Neural cell (in vitro differentiated cells): ENCODE data around the gene NR0B1. TPM values are rescaled to one million over a fixed set of nuclear protein-coding genes. Genes with fewer than 3 reads are reported as not detected.

Source experiments
- H2AFZ ChIP-seq: fragments of 200-600, 300-800 bp; sonication (generic), shearing (Covaris generic); 2 replicates; pipeline ENCODE4 v1.6.0; 2014; ENCODE audit warnings: low read depth, mild to moderate bottlenecking, antibody characterized with exemption, low read length, moderate library complexity
- H3F3A ChIP-seq: fragments of 200-600 bp; shearing (Covaris generic); 2 replicates; pipeline ENCODE4 v1.6.1; 2016; ENCODE audit warnings: mild to moderate bottlenecking, moderate library complexity, mixed read lengths, antibody characterized with exemption, low read length; ENCODE audit not compliant: insufficient read depth, poor library complexity, severe bottlenecking
- H3K27ac ChIP-seq: fragments of 200-600, 300-800 bp; sonication (generic), shearing (Covaris generic); 2 replicates; pipeline ENCODE4 v1.5.1; 2014; ENCODE audit warnings: mild to moderate bottlenecking, low read length, moderate library complexity
- H3K27me3 ChIP-seq: fragments of 300-800, 200-600 bp; sonication (generic), shearing (Covaris generic); 2 replicates; pipeline ENCODE4 v1.6.0; 2014; ENCODE audit warnings: mild to moderate bottlenecking, low read depth, low read length, moderate library complexity; ENCODE audit not compliant: insufficient read depth
- H3K36me3 ChIP-seq: fragments of 300-800, 200-600 bp; sonication (generic), shearing (Covaris generic); 2 replicates; pipeline ENCODE4 v1.5.1; 2014; ENCODE audit warnings: mild to moderate bottlenecking, antibody characterized with exemption, low read length, moderate library complexity; ENCODE audit not compliant: insufficient read depth
- H3K4me2 ChIP-seq: fragments of 300-800, 200-600 bp; sonication (generic), shearing (Covaris generic); 2 replicates; pipeline ENCODE4 v1.6.0; 2014; ENCODE audit warnings: mild to moderate bottlenecking, low read length
- H3K4me3 ChIP-seq: fragments of 300-800, 200-600 bp; sonication (generic), shearing (Covaris generic); 2 replicates; pipeline ENCODE4 v1.5.1; 2014; ENCODE audit warnings: mild to moderate bottlenecking, low read length, moderate library complexity
- H3K79me2 ChIP-seq: fragments of 200-600 bp; shearing (Covaris generic); replicated peaks from 2 replicates; pipeline ENCODE4 v1.6.0; 2014; ENCODE audit warnings: mild to moderate bottlenecking, low read length, moderate library complexity; ENCODE audit not compliant: insufficient read depth
- H3K9ac ChIP-seq: fragments of 300-800, 200-600 bp; sonication (generic), shearing (Covaris generic); 2 replicates; pipeline ENCODE4 v1.6.1; 2016; ENCODE audit warnings: mild to moderate bottlenecking, low read length, mixed read lengths
- H3K9me2 ChIP-seq: fragments of 200-600 bp; shearing (Covaris generic); 2 replicates; pipeline ENCODE4 v1.6.1; 2016; ENCODE audit warnings: mild to moderate bottlenecking, low read length, mixed read lengths; ENCODE audit not compliant: insufficient read depth
- H3K9me3 ChIP-seq: fragments of 200-600, 300-800 bp; sonication (generic), shearing (Covaris generic); 2 replicates; pipeline ENCODE4 v1.6.1; 2016; ENCODE audit warnings: mild to moderate bottlenecking, mixed run types, low read length, moderate library complexity, mixed read lengths
- H4K20me1 ChIP-seq: fragments of 200-600 bp; shearing (Covaris generic); 2 replicates; pipeline ENCODE4 v1.6.1; 2016; ENCODE audit warnings: mild to moderate bottlenecking, mixed run types; ENCODE audit not compliant: insufficient read depth
- CTCF ChIP-seq: fragments of 450-650 bp; IDR thresholded peaks from 2 replicates; pipeline ENCODE4 v1.5.1; 2014; ENCODE audit warnings: antibody characterized with exemption, mild to moderate bottlenecking, moderate library complexity; ENCODE audit not compliant: poor library complexity, severe bottlenecking
- EP300 ChIP-seq: fragments of 450-650 bp; conservative IDR thresholded peaks from 2 replicates; pipeline ENCODE4 v1.6.1; 2014; ENCODE audit warnings: antibody characterized with exemption, mild to moderate bottlenecking, moderate library complexity; ENCODE audit not compliant: poor library complexity, severe bottlenecking
- EZH2 ChIP-seq: fragments of 200-600, 300-800 bp; shearing (Covaris generic), sonication (generic); IDR thresholded peaks from 2 replicates; pipeline ENCODE4 v1.6.1; 2014; ENCODE audit warnings: antibody characterized with exemption, low read length, borderline replicate concordance, mild to moderate bottlenecking; ENCODE audit not compliant: insufficient read depth, poor library complexity, severe bottlenecking
- MXI1 ChIP-seq: fragments of 450-650 bp; conservative IDR thresholded peaks from 2 replicates; pipeline ENCODE4 v1.6.1; 2014; ENCODE audit warnings: antibody characterized with exemption, mild to moderate bottlenecking; ENCODE audit not compliant: poor library complexity, severe bottlenecking
- POLR2AphosphoS5 ChIP-seq: IDR thresholded peaks from 2 replicates; pipeline ENCODE4 v1.6.1; 2012
- RAD21 ChIP-seq: fragments of 450-650 bp; conservative IDR thresholded peaks from 2 replicates; pipeline ENCODE4 v1.6.1; 2014; ENCODE audit warnings: antibody characterized with exemption, mild to moderate bottlenecking, moderate library complexity
- REST ChIP-seq: IDR thresholded peaks from 2 replicates; pipeline ENCODE4 v1.6.1; 2012; ENCODE audit warnings: borderline replicate concordance
- SMC3 ChIP-seq: fragments of 450-650 bp; conservative IDR thresholded peaks from 2 replicates; pipeline ENCODE4 v1.6.1; 2014; ENCODE audit warnings: antibody characterized with exemption, mild to moderate bottlenecking, moderate library complexity; ENCODE audit not compliant: poor library complexity
- TAF1 ChIP-seq: IDR thresholded peaks from 2 replicates; pipeline ENCODE4 v1.6.1; 2012; ENCODE audit warnings: low read depth
- polyA plus RNA-seq: library from polyadenylated mRNA; depleted of rRNA; stranded (reverse); fragments of >200 nt; gene quantifications from 2 replicates; pipeline ENCODE4 v1.2.3, GENCODE V29; 2014

The NR0B1 gene
- polyA plus RNA-seq, 1 donor from 2014 or later: not detected

- Histone ChIP-seq H2AFZ (no peak overlapping the region), H4K20me1 (no peaks in the 10 kb centered on the region), H3K9me2 (no peaks in the 10 kb centered on the region), H3K36me3 (no peaks in the 10 kb centered on the region), H3K9ac (no peak overlapping the region), H3K9me3 (no peaks in the 10 kb centered on the region), H3F3A (no peaks in the 10 kb centered on the region), H3K27me3 (peaks cover 17% of the 10 kb centered on the region), H3K27ac (no peak overlapping the region), H3K79me2 (no peaks in the 10 kb centered on the region), H3K4me2 (no peak overlapping the region), H3K4me3 (no peak overlapping the region)
- TF ChIP-seq SMC3 (no peak), REST (no peak), TAF1 (no peak), EP300 (no peak), MXI1 (no peak), EZH2 (no peak), RAD21 (no peak), POLR2AphosphoS5 (no peak), CTCF (no peak)
Measured at GRCh38 chrX:30313322-30313721, 4.1 kb upstream of the NR0B1 start.

GRCh38 chrX:30312858-30313257 is 3.7 kb upstream of the NR0B1 start:
- H3K4me3 ChIP-seq: no peak overlapping the region
- TF ChIP-seq RAD21 (no peak), TAF1 (no peak), POLR2AphosphoS5 (no peak), CTCF (no peak), SMC3 (no peak)
- H4K20me1 ChIP-seq: no peaks in the 10 kb centered on the region
- no peaks in the 10 kb centered on the region for H3K9me2 ChIP-seq
- no peak overlapping the region for H2AFZ ChIP-seq
- no peaks in the 10 kb centered on the region for H3K9me3 ChIP-seq
- no peaks in the 10 kb centered on the region for H3F3A ChIP-seq
- peaks cover 21% of the 10 kb centered on the region for H3K27me3 ChIP-seq
- H3K27ac ChIP-seq: no peak overlapping the region
- H3K79me2 ChIP-seq: no peaks in the 10 kb centered on the region
- H3K4me2 ChIP-seq: no peak overlapping the region
- no peaks in the 10 kb centered on the region for H3K36me3 ChIP-seq
- H3K9ac ChIP-seq: no peak overlapping the region
